ENCODE data around the gene QPCTL.

The QPCTL gene

DNA sequence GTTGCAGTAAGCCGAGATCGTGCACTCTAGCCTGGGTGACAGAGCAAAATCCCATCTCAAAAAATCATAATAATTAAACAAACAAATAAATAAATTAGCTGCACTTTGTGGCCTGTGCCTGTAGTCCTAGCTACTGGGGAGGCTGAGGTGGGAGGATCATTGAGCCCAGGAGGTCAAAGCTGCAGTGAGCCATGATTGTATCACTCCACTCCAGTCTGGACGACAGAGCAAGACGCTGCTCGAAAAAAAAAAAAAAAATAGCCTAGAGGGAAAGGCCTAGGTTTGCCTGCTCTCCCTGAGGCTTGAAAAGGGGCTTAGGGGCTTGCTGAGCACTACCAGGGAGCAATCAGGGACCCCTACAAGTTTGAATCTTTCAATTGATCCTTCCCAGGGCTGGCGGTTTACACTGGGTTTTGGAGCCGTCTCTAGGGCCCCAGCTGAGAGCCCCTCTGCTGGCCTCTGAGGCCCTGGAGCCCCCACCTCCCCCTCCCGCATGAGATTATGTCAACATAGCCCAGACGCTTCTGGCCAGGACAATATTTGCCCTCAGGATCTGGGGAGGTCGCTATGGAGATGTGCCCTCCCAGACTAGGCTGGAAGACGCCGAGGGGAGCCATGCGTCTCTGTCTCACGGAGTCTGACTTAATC is 34.8 kb upstream of the QPCTL start:
- peaks cover 17% of the 10 kb centered on the region for H3K27me3 ChIP-seq (replicated peaks; ENCODE audit: control insufficient read depth, insufficient read depth, low read length)
- H3K36me3 ChIP-seq (ENCODE audit: control insufficient read depth, insufficient read depth, low read length, severe bottlenecking), result no peaks in the 10 kb centered on the region
- no peaks in the 10 kb centered on the region for H3K4me1 ChIP-seq (ENCODE audit: control insufficient read depth, insufficient read depth, low read length)
- DNase-seq (ENCODE audit: low read depth), result no peak
- H3K4me3 ChIP-seq (ENCODE audit: low read length), result no peak overlapping the region
- no peaks in the 10 kb centered on the region for H3K9me3 ChIP-seq (ENCODE audit: control insufficient read depth, low read length)
- H3K9ac ChIP-seq (ENCODE audit: low read length), result no peak overlapping the region

DNA sequence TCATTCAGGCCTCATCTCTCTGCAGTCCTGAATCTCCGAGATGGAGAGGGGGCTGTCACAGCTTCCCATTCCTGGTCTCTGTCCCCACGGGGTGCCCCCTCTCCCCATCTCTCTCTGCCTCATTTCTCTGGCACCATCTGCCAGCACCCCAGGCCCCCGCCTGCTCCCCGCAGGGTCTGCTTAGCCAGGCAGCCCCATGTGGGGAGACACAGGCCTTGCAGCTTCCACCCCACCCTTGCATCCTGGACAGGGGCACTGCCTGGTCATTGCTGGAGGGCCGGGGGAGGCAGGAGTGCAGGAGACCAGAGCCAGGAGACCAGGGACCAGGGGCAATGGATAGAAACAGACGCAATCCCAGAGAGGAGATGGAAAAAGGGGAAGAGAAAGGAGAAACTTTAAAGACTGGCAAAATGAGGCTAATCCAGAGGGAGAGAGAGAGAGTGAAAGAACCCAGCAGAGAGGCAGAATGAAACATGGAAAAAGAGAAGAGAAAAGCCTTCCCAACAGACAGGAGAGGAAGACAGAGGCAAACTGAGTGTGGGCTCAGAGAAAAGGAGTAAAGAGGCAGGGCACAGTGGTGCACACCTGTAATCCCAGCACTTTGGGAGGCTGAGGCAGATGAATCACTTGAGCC is 33.3 kb upstream of the QPCTL start:
- no peak for DNase-seq (ENCODE audit: low read depth)
- Histone ChIP-seq H3K4me1 (ENCODE audit: control insufficient read depth, insufficient read depth, low read length) (peaks cover 3% of the 10 kb centered on the region), H3K4me3 (ENCODE audit: low read length) (no peak overlapping the region), H3K9ac (ENCODE audit: low read length) (no peak overlapping the region), H3K27me3 (replicated peaks; ENCODE audit: control insufficient read depth, insufficient read depth, low read length) (peaks cover 17% of the 10 kb centered on the region), H3K9me3 (ENCODE audit: control insufficient read depth, low read length) (no peaks in the 10 kb centered on the region), H3K36me3 (ENCODE audit: control insufficient read depth, insufficient read depth, low read length, severe bottlenecking) (no peaks in the 10 kb centered on the region)

DNA sequence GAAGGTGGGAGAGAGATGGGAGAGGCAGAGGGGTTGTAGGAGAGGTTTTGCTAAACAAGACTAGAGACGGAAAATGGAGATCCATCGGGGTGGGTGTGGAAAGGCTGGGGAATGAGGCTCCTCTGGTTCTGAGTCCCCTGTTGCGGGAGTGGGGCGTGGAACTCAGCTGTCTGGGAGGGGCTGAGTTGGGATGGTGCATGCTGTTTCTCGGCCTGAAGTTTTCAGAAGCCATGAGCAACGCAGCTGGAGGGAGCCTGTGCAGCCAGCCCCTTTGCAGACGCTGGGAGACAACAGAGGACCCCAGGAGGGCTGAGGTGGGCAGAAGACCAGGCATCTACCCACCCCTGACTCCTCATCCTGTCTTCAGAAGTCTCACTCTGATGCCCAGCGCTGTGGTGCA is 31.8 kb upstream of the QPCTL start:
- DNase-seq (ENCODE audit: low read depth), result no peak
- Histone ChIP-seq H3K4me3 (ENCODE audit: low read length) (no peak overlapping the region), H3K4me1 (ENCODE audit: control insufficient read depth, insufficient read depth, low read length) (peaks cover 10% of the 10 kb centered on the region), H3K9me3 (ENCODE audit: control insufficient read depth, low read length) (no peaks in the 10 kb centered on the region), H3K36me3 (ENCODE audit: control insufficient read depth, insufficient read depth, low read length, severe bottlenecking) (no peaks in the 10 kb centered on the region), H3K9ac (ENCODE audit: low read length) (no peak overlapping the region), H3K27me3 (replicated peaks; ENCODE audit: control insufficient read depth, insufficient read depth, low read length) (peaks cover 17% of the 10 kb centered on the region)

DNA sequence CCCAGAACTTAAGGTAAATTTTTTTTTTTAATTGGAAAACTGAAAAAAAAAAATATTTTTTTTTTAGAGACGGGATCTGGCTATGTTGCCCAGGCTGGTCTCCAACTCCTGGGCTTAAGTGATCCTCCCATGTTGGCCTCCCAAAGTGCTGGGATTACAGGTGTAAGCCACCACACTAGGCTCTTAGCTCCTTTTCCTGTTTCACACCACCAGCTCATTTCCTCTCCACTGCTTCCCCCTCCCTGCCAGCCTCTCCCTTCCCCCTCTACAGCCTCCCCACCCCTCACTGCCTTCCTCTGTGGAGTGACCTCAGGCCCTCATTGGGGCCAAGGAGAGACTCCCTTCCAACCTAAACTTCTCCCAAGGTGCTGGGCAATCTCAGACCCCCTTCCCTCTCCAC is 28.7 kb upstream of the QPCTL start:
- no peaks in the 10 kb centered on the region for H3K9me3 ChIP-seq (ENCODE audit: control insufficient read depth, low read length)

DNA sequence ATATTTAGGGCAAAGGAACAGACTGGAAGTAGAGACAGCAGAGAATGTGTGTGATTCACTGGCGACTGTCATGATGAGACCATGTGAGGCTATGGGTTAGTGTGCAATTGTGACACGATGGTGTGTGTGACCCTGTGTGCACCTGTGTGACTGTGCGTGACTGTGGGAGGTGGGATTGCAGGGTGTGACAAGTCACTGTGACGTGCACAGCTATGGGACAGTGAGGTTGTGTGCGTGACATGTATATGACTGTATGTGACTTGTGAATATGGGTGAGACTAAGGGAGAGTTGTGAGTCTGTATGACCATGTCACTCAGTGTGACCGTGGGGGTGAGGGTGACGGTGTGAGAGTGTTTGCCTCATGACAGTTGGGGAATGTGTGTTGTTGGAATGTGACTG is 27.9 kb upstream of the QPCTL start:
- Histone ChIP-seq H3K4me3 (ENCODE audit: low read length) (peak overlapping the region; percentile 1), H3K27me3 (replicated peaks; ENCODE audit: control insufficient read depth, insufficient read depth, low read length) (peaks cover 10% of the 10 kb centered on the region), H3K9me3 (ENCODE audit: control insufficient read depth, low read length) (no peaks in the 10 kb centered on the region), H3K9ac (ENCODE audit: low read length) (no peak overlapping the region), H3K4me1 (ENCODE audit: control insufficient read depth, insufficient read depth, low read length) (peaks cover 24% of the 10 kb centered on the region), H3K36me3 (ENCODE audit: control insufficient read depth, insufficient read depth, low read length, severe bottlenecking) (no peaks in the 10 kb centered on the region)
- no peak for DNase-seq (ENCODE audit: low read depth)

More for the DNA sequence above, 28.7 kb upstream of the QPCTL start:
- H3K9ac ChIP-seq (ENCODE audit: low read length), result no peak overlapping the region
- peak overlapping the region; percentile 1 for H3K4me3 ChIP-seq (ENCODE audit: low read length)
- peaks cover 21% of the 10 kb centered on the region for H3K4me1 ChIP-seq (ENCODE audit: control insufficient read depth, insufficient read depth, low read length)
- no peaks in the 10 kb centered on the region for H3K36me3 ChIP-seq (ENCODE audit: control insufficient read depth, insufficient read depth, low read length, severe bottlenecking)
- peaks cover 14% of the 10 kb centered on the region for H3K27me3 ChIP-seq (replicated peaks; ENCODE audit: control insufficient read depth, insufficient read depth, low read length)
- no peak for DNase-seq (ENCODE audit: low read depth)

DNA sequence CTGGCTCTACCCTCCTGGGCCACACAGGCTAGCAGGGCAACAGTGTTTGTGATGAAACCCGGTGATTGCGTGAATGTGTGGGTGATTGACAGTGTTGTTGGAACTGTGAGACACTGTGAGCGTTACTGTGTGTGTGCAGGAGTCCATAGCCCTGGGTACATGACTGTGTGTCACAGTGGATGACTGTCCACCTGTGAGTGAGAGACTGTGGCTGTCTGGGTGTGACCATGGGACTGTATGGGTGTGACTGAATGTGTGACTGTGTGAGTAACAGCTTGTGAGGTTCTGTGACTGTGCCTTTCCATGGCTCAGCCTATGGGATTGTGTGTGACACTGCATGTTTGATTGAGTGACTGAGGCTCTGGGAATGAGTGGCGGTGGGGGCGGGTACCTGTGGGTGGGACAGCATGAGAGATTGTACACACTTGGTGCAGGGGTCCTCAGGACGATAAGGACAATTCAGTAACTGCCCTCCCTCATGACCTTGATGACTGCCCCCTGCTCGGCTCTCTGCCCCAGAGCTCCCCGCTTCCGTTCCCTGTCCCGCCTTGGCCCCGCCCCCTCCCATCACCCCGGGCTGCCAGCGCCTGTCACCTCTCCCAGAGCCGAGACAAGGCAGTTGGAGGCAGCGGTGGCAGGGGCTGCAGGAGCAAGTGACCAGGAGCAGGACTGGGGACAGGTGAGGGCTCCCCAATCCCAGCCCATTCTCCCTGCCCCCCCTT is 24.7 kb upstream of the QPCTL start, which contains the start of gene GIPR:
GIPR (plus strand) TSS at position 602 of the 722 bp plus-strand sequence. CDS start 1,300 bp downstream, outside the sequence.
- peaks cover 22% of the 10 kb centered on the region for H3K27me3 ChIP-seq (replicated peaks; ENCODE audit: control insufficient read depth, insufficient read depth, low read length)

DNA sequence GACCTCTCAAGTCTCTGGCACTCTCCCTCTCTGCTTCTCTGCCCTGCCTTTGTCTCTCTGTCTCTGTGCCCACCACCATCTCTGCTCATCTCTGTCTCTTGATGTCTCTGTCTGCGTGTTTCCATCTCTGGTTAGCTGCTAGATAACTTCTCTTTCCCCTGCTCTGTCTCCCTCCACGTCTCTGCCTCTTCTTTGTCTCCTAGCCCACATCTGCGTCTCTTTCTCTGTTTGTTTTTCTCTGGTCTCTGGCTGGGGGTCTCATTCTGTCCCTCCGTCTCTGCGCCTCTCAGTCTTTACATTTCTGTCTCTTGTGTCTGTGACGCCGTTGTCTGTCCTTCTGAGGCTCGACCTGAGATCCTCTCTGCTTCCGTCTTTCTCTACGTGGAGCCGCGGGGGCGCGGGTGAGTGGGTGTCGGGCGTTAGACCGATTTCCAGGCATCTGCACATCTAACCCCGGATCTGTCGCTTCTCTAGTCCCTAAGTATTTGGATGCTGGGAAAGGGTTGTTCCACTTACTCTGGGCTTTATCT is 24.1 kb upstream of the QPCTL start:
- peak overlapping the region; percentile 68 for H3K4me3 ChIP-seq (ENCODE audit: low read length)
- peak overlapping the region; percentile 42 for H3K9ac ChIP-seq (ENCODE audit: low read length)
- no peaks in the 10 kb centered on the region for H3K9me3 ChIP-seq (ENCODE audit: control insufficient read depth, low read length)
- peaks cover 24% of the 10 kb centered on the region for H3K4me1 ChIP-seq (ENCODE audit: control insufficient read depth, insufficient read depth, low read length)
- DNase-seq (ENCODE audit: low read depth), result peak; percentile 56
- no peaks in the 10 kb centered on the region for H3K36me3 ChIP-seq (ENCODE audit: control insufficient read depth, insufficient read depth, low read length, severe bottlenecking)
- peaks cover 22% of the 10 kb centered on the region for H3K27me3 ChIP-seq (replicated peaks; ENCODE audit: control insufficient read depth, insufficient read depth, low read length)

More for the DNA sequence above, 24.7 kb upstream of the QPCTL start, which contains the start of gene GIPR:
- H3K4me1 ChIP-seq (ENCODE audit: control insufficient read depth, insufficient read depth, low read length), result peaks cover 24% of the 10 kb centered on the region
- no peaks in the 10 kb centered on the region for H3K36me3 ChIP-seq (ENCODE audit: control insufficient read depth, insufficient read depth, low read length, severe bottlenecking)
- DNase-seq (ENCODE audit: low read depth), result peak; percentile 41
- no peaks in the 10 kb centered on the region for H3K9me3 ChIP-seq (ENCODE audit: control insufficient read depth, low read length)
- peak within 1 kb of the TSS; percentile 68 for H3K4me3 ChIP-seq (ENCODE audit: low read length)
- H3K9ac ChIP-seq (ENCODE audit: low read length), result peak within 1 kb of the TSS; percentile 42

DNA sequence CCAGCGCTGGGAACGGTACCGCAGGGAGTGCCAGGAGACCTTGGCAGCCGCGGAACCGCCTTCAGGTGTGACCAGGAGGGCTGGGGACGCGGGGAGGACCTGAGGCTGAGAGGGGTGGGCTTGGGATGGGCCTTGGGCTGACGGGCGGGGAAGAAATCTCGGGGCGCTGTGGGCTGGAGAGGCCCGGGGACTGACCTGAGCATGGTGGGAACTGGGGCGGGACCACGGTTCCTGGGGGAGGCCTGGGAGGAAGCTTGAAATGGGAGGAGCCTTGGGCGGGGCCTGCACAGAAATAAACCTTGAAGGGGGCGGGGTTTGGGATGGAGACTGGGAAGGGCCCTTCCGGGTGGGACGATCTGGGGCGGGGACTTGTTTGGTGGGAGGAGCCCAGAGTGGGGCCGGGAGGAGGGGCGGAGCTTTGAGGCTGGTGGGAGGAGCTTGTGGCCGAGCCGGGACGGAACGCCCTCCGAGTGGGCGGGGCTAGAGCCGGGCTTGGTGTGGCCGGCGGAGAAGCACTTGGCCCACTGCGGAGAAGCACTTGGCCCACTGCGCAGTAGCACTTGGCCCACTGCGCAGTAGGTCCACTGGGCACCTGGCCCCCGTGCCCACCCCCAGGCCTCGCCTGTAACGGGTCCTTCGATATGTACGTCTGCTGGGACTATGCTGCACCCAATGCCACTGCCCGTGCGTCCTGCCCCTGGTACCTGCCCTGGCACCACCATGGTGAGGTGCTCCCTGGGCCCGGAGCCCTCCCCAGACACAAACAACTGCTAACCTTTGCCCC is 21.6 kb upstream of the QPCTL start:
- H3K4me3 ChIP-seq (ENCODE audit: low read length), result no peak overlapping the region
- peaks cover 31% of the 10 kb centered on the region for H3K27me3 ChIP-seq (replicated peaks; ENCODE audit: control insufficient read depth, insufficient read depth, low read length)
- H3K4me1 ChIP-seq (ENCODE audit: control insufficient read depth, insufficient read depth, low read length), result peaks cover 14% of the 10 kb centered on the region
- no peaks in the 10 kb centered on the region for H3K9me3 ChIP-seq (ENCODE audit: control insufficient read depth, low read length)
- DNase-seq (ENCODE audit: low read depth), result peak; percentile 87
- H3K9ac ChIP-seq (ENCODE audit: low read length), result no peak overlapping the region
- no peaks in the 10 kb centered on the region for H3K36me3 ChIP-seq (ENCODE audit: control insufficient read depth, insufficient read depth, low read length, severe bottlenecking)

DNA sequence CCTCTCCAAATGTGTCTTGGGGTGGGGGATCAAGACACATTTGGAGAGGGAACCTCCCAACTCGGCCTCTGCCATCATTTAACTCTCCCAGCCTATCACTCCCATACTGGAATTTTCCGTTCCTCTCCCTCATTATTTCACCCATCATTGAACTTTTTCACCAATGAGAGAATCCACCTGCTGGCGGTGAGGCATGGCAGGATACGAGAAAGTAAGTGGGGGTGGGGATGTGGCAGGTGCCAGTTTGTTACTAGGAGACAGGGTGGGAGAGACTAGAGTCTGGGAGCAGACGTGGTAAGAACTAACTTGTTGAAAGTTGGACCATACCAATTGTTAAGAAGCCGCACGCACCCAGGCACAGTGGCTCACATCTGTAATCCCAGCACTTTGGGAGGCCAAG is 17.5 kb upstream of the QPCTL start:
- peaks cover 38% of the 10 kb centered on the region for H3K27me3 ChIP-seq (replicated peaks; ENCODE audit: control insufficient read depth, insufficient read depth, low read length)
- no peaks in the 10 kb centered on the region for H3K36me3 ChIP-seq (ENCODE audit: control insufficient read depth, insufficient read depth, low read length, severe bottlenecking)
- no peak overlapping the region for H3K9ac ChIP-seq (ENCODE audit: low read length)
- peaks cover 6% of the 10 kb centered on the region for H3K4me1 ChIP-seq (ENCODE audit: control insufficient read depth, insufficient read depth, low read length)
- H3K4me3 ChIP-seq (ENCODE audit: low read length), result no peak overlapping the region
- H3K9me3 ChIP-seq (ENCODE audit: control insufficient read depth, low read length), result no peaks in the 10 kb centered on the region
- no peak for DNase-seq (ENCODE audit: low read depth)

DNA sequence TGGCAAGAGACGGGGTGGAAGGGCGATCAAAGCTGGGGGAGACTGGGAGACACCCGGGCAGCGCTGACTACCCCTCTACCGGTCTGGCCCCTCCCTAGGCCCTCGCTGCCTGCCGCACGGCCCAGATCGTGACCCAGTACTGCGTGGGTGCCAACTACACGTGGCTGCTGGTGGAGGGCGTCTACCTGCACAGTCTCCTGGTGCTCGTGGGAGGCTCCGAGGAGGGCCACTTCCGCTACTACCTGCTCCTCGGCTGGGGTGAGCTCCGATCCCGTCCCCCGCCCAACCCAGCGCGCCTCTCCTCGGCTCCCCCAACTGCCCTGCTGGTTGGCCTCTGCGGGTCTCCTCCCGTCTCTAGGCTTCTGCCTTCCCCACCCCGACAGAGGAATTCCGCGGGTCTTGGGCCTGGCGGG is 15.6 kb upstream of the QPCTL start:
- H3K9me3 ChIP-seq (ENCODE audit: control insufficient read depth, low read length), result no peaks in the 10 kb centered on the region
- H3K36me3 ChIP-seq (ENCODE audit: control insufficient read depth, insufficient read depth, low read length, severe bottlenecking), result no peaks in the 10 kb centered on the region
- H3K4me3 ChIP-seq (ENCODE audit: low read length), result no peak overlapping the region
- DNase-seq (ENCODE audit: low read depth), result no peak
- no peak overlapping the region for H3K9ac ChIP-seq (ENCODE audit: low read length)
- H3K4me1 ChIP-seq (ENCODE audit: control insufficient read depth, insufficient read depth, low read length), result peaks cover 6% of the 10 kb centered on the region
- peaks cover 24% of the 10 kb centered on the region for H3K27me3 ChIP-seq (replicated peaks; ENCODE audit: control insufficient read depth, insufficient read depth, low read length)
